H1 (cell line): ENCODE measurements around the gene PPP1R1B. TPM values are rescaled to one million over a fixed set of nuclear protein-coding genes. Genes with fewer than 3 reads are reported as not detected.

Source experiments
- ASH2L ChIP-seq: fragments of 200-600, 300-600 bp; sonication (generic); IDR thresholded peaks from one replicate; pipeline ENCODE4 v1.7.1; 2017; ENCODE audit warnings: low read length
- BACH1 ChIP-seq: IDR thresholded peaks from 2 replicates; pipeline ENCODE4 v1.6.1; 2012; ENCODE audit warnings: low read length, improper control_type of control experiment
- BCL11A ChIP-seq, 2 experiments: IDR thresholded peaks; one replicate each; pipeline ENCODE4 v1.6.1; 2011; ENCODE audit warnings: low read depth in 2 of 2, low read length in 2 of 2, mild to moderate bottlenecking in 2 of 2
- CTBP2 ChIP-seq: IDR thresholded peaks from 2 replicates; pipeline ENCODE4 v1.7.0; 2011; ENCODE audit warnings: borderline replicate concordance, mild to moderate bottlenecking, moderate library complexity, mixed read lengths, low read length; ENCODE audit not compliant: insufficient read depth, insufficient read length
- GABPA ChIP-seq: IDR thresholded peaks from 2 replicates; pipeline ENCODE4 v1.6.1; 2011; ENCODE audit warnings: mild to moderate bottlenecking, low read length, moderate library complexity, borderline replicate concordance; ENCODE audit not compliant: insufficient read depth
- KDM4A ChIP-seq: IDR thresholded peaks from one replicate; pipeline ENCODE4 v1.7.1; 2012; ENCODE audit warnings: low read depth, mild to moderate bottlenecking, moderate library complexity, low read length, inconsistent platforms; ENCODE audit not compliant: severe bottlenecking
- RNF2 ChIP-seq: fragments of 200-900, 300-1000 bp; sonication (generic); IDR thresholded peaks from 2 replicates; pipeline ENCODE4 v1.7.1; 2016; ENCODE audit warnings: borderline replicate concordance, low read depth, mild to moderate bottlenecking, antibody characterized with exemption, low read length; ENCODE audit not compliant: poor library complexity, severe bottlenecking; ENCODE audit errors: missing control alignments
- SIN3A ChIP-seq, 2 experiments: IDR thresholded peaks in 1 of 2; conservative IDR thresholded peaks in 1 of 2; 2 replicates each; pipeline ENCODE4 v1.6.1; 2011 to 2012; ENCODE audit warnings: low read length in 2 of 2, improper control_type of control experiment in 1 of 2, low read depth in 1 of 2, mild to moderate bottlenecking in 1 of 2
- TCF12 ChIP-seq: IDR thresholded peaks from 2 replicates; pipeline ENCODE4 v1.6.1; 2011; ENCODE audit warnings: low read depth, mild to moderate bottlenecking, low read length
- polyA plus RNA-seq, 7 experiments: library from polyadenylated mRNA; depleted of rRNA in 3 of 7; stranded (reverse) in 5 of 7; unstranded in 2 of 7; fragments of >200 nt in 5 of 7; fragments of 200-250 nt in 2 of 7; gene quantifications; 1 replicate in 5 of 7; 2 replicates in 1 of 7; 4 replicates in 1 of 7; pipeline versions ENCODE4 v1.2.1 to v1.2.3, GENCODE V29; 2011 to 2013; ENCODE audit warnings: missing spikeins in 2 of 7, mixed read lengths in 2 of 7
- total RNA-seq: library from RNA; stranded (reverse); fragmentation: NEBNext Ultra II Directional; extraction: Animal tissue kit (Norgen Biotek cat#: 25700); gene quantifications from 2 replicates; pipeline ENCODE4 v1.2.1, GENCODE V29; 2021

PPP1R1B gene
- total and polyA plus RNA-seq, 2 of the 8 experiments (the other 6 are each of a cell fraction or from before 2014, with no cell fraction given) = 10.7 to 22.3 TPM

DNA sequence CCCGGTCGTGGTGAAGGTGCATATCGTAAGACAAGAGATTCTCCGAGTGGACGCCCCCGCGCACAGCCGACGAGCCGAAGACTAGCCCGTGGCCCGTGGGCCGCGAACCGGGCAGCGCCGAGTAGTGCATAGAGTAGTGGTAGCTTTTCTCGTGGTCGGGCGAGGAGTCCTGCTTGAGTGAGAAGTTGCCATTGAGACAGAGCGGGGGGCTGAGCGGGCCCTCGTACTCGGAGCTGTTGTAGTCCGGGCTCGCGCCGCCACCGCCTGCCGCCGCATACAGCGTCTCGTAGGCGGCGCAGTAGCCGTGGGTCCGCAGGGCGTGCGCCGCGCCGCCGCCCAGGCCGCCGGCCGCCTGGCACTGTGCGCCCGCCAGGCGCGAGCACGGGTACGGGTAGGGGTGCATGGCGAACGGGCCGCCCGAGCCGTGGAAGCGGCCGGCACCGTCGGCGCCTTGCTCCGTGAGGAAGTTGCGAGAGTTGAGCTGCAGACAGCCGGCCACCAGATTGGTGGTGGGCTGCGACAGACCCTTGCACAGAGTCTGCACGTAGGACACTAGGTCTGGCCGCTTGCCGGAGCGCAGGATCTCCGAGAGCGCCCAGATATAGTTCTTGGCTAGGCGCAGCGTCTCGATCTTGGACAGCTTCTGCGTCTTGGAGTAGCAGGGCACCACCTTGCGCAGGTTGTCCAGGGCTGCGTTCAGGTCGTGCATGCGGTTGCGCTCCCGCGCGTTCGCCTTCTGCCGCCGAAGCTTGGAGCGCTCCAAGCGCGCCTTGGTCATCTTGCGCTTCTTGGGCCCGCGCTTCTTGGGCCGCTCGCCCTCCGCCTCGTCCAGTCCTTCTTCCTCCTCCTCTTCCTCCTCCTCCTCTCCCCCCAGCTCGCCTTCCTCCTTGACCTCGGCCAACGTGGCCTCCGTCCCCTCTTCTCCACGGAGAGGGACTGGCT, 21.0 kb upstream of the PPP1R1B start (continued):
- TF ChIP-seq SIN3A (conservative IDR thresholded peaks at IDR 0.05 in 1 of 2, IDR thresholded peaks at IDR 0.05 in 1 of 2; ENCODE audit: low read depth in 1 of 2, low read length in 2 of 2) (no peak), GABPA (peak; percentile 14; the same call in 1 of the 2 replicates), RNF2 (peak; percentile 88), ASH2L (peak; percentile 11), CTBP2 (no peak), KDM4A (peak; percentile 12), TCF12 (no peak), BCL11A (IDR thresholded peaks at IDR 0.05; ENCODE audit: low read depth in 2 of 2, low read length in 2 of 2) (no peak), BACH1 (no peak)
